Measurements from ENCODE around the gene PUDP.
"Not testable (repeated sequence)": the region's sequence is repeated elsewhere in the genome, so short reads cannot be mapped to it uniquely, and the experiment has no call there.

The PUDP gene

GRCh38 chrX:7184816-7185215 is 36.9 kb upstream of the PUDP start:
- no peak for TF ChIP-seq CTCF (IDR thresholded peaks at IDR 0.05)
- H3K4me3 Mint-ChIP-seq: no peak overlapping the region
- no peak overlapping the region for H3K27ac Mint-ChIP-seq
- H3K9me3 Mint-ChIP-seq: peaks cover 4% of the 10 kb centered on the region
- no peak for DNase-seq
- peaks cover 4% of the 10 kb centered on the region for H3K36me3 Mint-ChIP-seq (ENCODE audit: low read depth)
- no peaks in the 10 kb centered on the region for H3K4me1 Mint-ChIP-seq
- H3K27me3 Mint-ChIP-seq (ENCODE audit: low read depth, poor library complexity): no peaks in the 10 kb centered on the region

- no peaks in the 10 kb centered on the region for H3K27me3 Mint-ChIP-seq (ENCODE audit: low read depth, poor library complexity)
- H3K27ac Mint-ChIP-seq: no peak overlapping the region
- H3K9me3 Mint-ChIP-seq: no peaks in the 10 kb centered on the region
- H3K36me3 Mint-ChIP-seq (ENCODE audit: low read depth): no peaks in the 10 kb centered on the region
- no peaks in the 10 kb centered on the region for H3K4me1 Mint-ChIP-seq
- no peak for DNase-seq
- TF ChIP-seq CTCF (IDR thresholded peaks at IDR 0.05): no peak
- H3K4me3 Mint-ChIP-seq: no peak overlapping the region
Measured at GRCh38 chrX:7179446-7179845, 31.5 kb upstream of the PUDP start.

GRCh38 chrX:7178859-7179258 is 30.9 kb upstream of the PUDP start:
- H3K36me3 Mint-ChIP-seq (ENCODE audit: low read depth); H3K9me3 Mint-ChIP-seq; H3K4me3 Mint-ChIP-seq; H3K4me1 Mint-ChIP-seq; DNase-seq; H3K27ac Mint-ChIP-seq; H3K27me3 Mint-ChIP-seq (ENCODE audit: low read depth, poor library complexity): not testable (repeated sequence)

- Mint-ChIP-seq H3K4me3 (no peak overlapping the region), H3K27me3 (ENCODE audit: low read depth, poor library complexity) (no peaks in the 10 kb centered on the region)
Measured at GRCh38 chrX:7170898-7171297, 22.9 kb upstream of the PUDP start.

GRCh38 chrX:7169627-7170026 is 21.7 kb upstream of the PUDP start:
- H3K4me1 Mint-ChIP-seq: no peaks in the 10 kb centered on the region
- H3K4me3 Mint-ChIP-seq: no peak overlapping the region
- no peak for TF ChIP-seq CTCF (IDR thresholded peaks at IDR 0.05)
- H3K36me3 Mint-ChIP-seq (ENCODE audit: low read depth): peaks cover 9% of the 10 kb centered on the region
- DNase-seq: no peak
- H3K27me3 Mint-ChIP-seq (ENCODE audit: low read depth, poor library complexity): no peaks in the 10 kb centered on the region
- peaks cover 23% of the 10 kb centered on the region for H3K9me3 Mint-ChIP-seq
- no peak overlapping the region for H3K27ac Mint-ChIP-seq

More at GRCh38 chrX:7170898-7171297, 22.9 kb upstream of the PUDP start:
- Mint-ChIP-seq H3K4me1 (no peaks in the 10 kb centered on the region), H3K9me3 (peaks cover 23% of the 10 kb centered on the region), H3K36me3 (ENCODE audit: low read depth) (peaks cover 9% of the 10 kb centered on the region), H3K27ac (no peak overlapping the region)
- peak; percentile 39 for TF ChIP-seq CTCF (IDR thresholded peaks at IDR 0.05)
- DNase-seq: peak; percentile 13

GRCh38 chrX:7168371-7168770 is 20.4 kb upstream of the PUDP start:
- peaks cover 9% of the 10 kb centered on the region for H3K36me3 Mint-ChIP-seq (ENCODE audit: low read depth)
- no peaks in the 10 kb centered on the region for H3K27me3 Mint-ChIP-seq (ENCODE audit: low read depth, poor library complexity)
- H3K4me3 Mint-ChIP-seq: no peak overlapping the region
- TF ChIP-seq CTCF (IDR thresholded peaks at IDR 0.05): no peak
- H3K9me3 Mint-ChIP-seq: peaks cover 23% of the 10 kb centered on the region
- H3K27ac Mint-ChIP-seq: no peak overlapping the region
- DNase-seq: no peak
- H3K4me1 Mint-ChIP-seq: peaks cover 2% of the 10 kb centered on the region

All from nephron progenitor cell (in vitro differentiated cells).